Stimulated activated CD4-positive, alpha-beta T cell treated with anti-CD3 and anti-CD28 coated beads, Interleukin-2, amount 100 ng/mL, for 4 hours (primary cell): ENCODE data around the gene SLC44A4.

ENCODE experiments used
- DNase-seq: peaks from one replicate; pipeline ENCODE4 v3.0.0-alpha.2; 2020; ENCODE audit warnings: low read depth

SLC44A4 gene

GRCh38 chr6:31901415-31901952 lies 22.7 kb upstream of the SLC44A4 start:
- DNase-seq: peak; percentile 64

GRCh38 chr6:31900917-31901414 lies 22.2 kb upstream of the SLC44A4 start:
- DNase-seq: no peak

GRCh38 chr6:31899882-31900722 lies 21.3 kb upstream of the SLC44A4 start:
- DNase-seq: no peak

- no peak for DNase-seq
Measured at GRCh38 chr6:31899215-31899614, 20.4 kb upstream of the SLC44A4 start.

GRCh38 chr6:31898383-31899011 lies 19.7 kb upstream of the SLC44A4 start:
- no peak for DNase-seq

GRCh38 chr6:31897612-31898382 lies 19.0 kb upstream of the SLC44A4 start, which contains the start of gene EHMT2:
Gene EHMT2 (minus strand): TSS chr6:31897698. CDS start chr6:31897677, 21 bp downstream.
- peak; percentile 77 for DNase-seq

- DNase-seq: no peak
Measured at GRCh38 chr6:31896856-31897611, 18.2 kb upstream of the SLC44A4 start.

- no peak for DNase-seq
Measured at GRCh38 chr6:31896493-31896855, 17.7 kb upstream of the SLC44A4 start.

- DNase-seq: no peak
Measured at GRCh38 chr6:31892821-31893220, 14.0 kb upstream of the SLC44A4 start.

GRCh38 chr6:31889331-31889972 lies 10.7 kb upstream of the SLC44A4 start:
- DNase-seq: no peak

- DNase-seq: no peak
Measured at GRCh38 chr6:31888276-31889258, 9.8 kb upstream of the SLC44A4 start.

- no peak for DNase-seq
Measured at GRCh38 chr6:31887173-31888007, 8.6 kb upstream of the SLC44A4 start.

- DNase-seq: no peak
Measured at GRCh38 chr6:31886541-31886991, 7.8 kb upstream of the SLC44A4 start.

- no peak for DNase-seq
Measured at GRCh38 chr6:31884528-31885035, 5.8 kb upstream of the SLC44A4 start.

GRCh38 chr6:31883676-31884075 lies 4.9 kb upstream of the SLC44A4 start:
- DNase-seq: no peak

- no peak for DNase-seq
Measured at GRCh38 chr6:31882344-31882743, 3.5 kb upstream of the SLC44A4 start.

GRCh38 chr6:31881136-31881859 lies 2.5 kb upstream of the SLC44A4 start:
- no peak for DNase-seq

- no peak for DNase-seq
Measured at GRCh38 chr6:31880616-31881015, 1.8 kb upstream of the SLC44A4 start.
